NOMO-1 treated with DMSO at 0.1 percent for 48 hours (cell line): ENCODE results near the gene WEE1.
A peak's percentile ranks its signal among the peaks of the same experiment; 100 is the strongest.
"Not testable (repeated sequence)": the region's sequence is repeated elsewhere in the genome, so short reads cannot be mapped to it uniquely, and the experiment has no call there.

ENCODE experiments used
- DNase-seq: peaks from one replicate; lab custom pipeline; 2025; ENCODE audit not compliant: unreplicated experiment; lab: John Stamatoyannopoulos, UW

The WEE1 gene

GRCh38 chr11:9619004-9619403 lies 45.5 kb downstream of the WEE1 start:
- no peak for DNase-seq

- DNase-seq, result no peak
Measured at GRCh38 chr11:9619971-9620370, 46.5 kb downstream of the WEE1 start.

- DNase-seq, result not testable (repeated sequence)
Measured at GRCh38 chr11:9622353-9622752, 48.9 kb downstream of the WEE1 start.

GRCh38 chr11:9623053-9623452 lies 49.6 kb downstream of the WEE1 start:
- DNase-seq, result not testable (repeated sequence)

GRCh38 chr11:9624448-9624847 lies 51.0 kb downstream of the WEE1 start:
- no peak for DNase-seq

- no peak for DNase-seq
Measured at GRCh38 chr11:9625162-9625561, 51.7 kb downstream of the WEE1 start.

GRCh38 chr11:9625728-9626127 lies 52.3 kb downstream of the WEE1 start:
- DNase-seq, result no peak

GRCh38 chr11:9626496-9627394 lies 53.3 kb downstream of the WEE1 start:
- DNase-seq, result no peak

GRCh38 chr11:9629064-9629463 lies 55.6 kb downstream of the WEE1 start:
- DNase-seq, result no peak

GRCh38 chr11:9633679-9634078 lies 60.2 kb downstream of the WEE1 start:
- DNase-seq, result peak; percentile 46

- no peak for DNase-seq
Measured at GRCh38 chr11:9636691-9637090, 63.2 kb downstream of the WEE1 start.

- DNase-seq, result no peak
Measured at GRCh38 chr11:9639099-9639498, 65.6 kb downstream of the WEE1 start.
